ENCODE results near the gene EDNRB.

EDNRB gene

DNA sequence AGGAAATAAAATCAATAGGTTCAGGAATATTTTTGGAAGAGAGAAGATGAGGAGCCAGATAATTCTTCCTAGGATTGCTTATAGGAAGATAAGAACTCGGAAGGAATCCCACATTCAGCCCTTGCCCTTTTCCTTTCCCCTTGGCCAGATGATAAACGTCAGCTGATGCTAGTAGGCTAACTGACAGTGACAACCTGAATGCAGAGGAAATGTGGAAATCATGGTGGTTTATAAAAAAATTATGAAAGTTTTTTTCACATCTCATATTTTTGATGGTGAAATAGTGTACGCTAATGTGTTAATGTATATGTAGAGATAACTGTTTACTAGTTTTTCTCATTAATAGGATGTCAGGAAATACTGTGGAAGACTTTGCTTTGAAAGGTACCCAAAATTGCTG lies 56.9 kb downstream of the EDNRB start:
- TF ChIP-seq, protein P1, sequence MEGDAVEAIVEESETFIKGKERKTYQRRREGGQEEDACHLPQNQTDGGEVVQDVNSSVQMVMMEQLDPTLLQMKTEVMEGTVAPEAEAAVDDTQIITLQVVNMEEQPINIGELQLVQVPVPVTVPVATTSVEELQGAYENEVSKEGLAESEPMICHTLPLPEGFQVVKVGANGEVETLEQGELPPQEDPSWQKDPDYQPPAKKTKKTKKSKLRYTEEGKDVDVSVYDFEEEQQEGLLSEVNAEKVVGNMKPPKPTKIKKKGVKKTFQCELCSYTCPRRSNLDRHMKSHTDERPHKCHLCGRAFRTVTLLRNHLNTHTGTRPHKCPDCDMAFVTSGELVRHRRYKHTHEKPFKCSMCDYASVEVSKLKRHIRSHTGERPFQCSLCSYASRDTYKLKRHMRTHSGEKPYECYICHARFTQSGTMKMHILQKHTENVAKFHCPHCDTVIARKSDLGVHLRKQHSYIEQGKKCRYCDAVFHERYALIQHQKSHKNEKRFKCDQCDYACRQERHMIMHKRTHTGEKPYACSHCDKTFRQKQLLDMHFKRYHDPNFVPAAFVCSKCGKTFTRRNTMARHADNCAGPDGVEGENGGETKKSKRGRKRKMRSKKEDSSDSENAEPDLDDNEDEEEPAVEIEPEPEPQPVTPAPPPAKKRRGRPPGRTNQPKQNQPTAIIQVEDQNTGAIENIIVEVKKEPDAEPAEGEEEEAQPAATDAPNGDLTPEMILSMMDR (IDR thresholded peaks at IDR 0.05), result no peak

DNA sequence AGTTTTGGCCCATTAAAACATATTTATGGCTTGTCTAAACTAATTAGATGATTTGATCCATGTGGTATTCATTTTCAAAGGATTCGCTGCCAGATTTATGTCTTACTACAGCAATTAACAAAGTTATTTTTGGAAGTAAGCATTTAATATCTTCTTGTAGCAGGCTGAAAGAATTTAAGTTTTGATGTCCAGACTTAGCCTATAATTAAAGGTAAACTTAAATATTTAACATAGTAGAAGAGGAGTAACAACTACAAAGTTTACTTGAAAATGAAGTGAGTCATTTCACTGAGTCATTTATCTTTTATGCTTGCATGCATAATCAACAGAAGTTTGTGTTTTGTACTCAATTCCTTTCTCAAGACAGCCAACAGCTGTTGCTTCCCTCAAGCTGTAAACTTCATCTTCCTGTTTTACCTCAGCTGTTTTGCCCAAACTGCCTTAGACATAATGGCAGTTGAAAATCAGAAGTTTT lies 58.1 kb downstream of the EDNRB start:
- TF ChIP-seq, protein P1 (IDR thresholded peaks at IDR 0.05), result no peak

DNA sequence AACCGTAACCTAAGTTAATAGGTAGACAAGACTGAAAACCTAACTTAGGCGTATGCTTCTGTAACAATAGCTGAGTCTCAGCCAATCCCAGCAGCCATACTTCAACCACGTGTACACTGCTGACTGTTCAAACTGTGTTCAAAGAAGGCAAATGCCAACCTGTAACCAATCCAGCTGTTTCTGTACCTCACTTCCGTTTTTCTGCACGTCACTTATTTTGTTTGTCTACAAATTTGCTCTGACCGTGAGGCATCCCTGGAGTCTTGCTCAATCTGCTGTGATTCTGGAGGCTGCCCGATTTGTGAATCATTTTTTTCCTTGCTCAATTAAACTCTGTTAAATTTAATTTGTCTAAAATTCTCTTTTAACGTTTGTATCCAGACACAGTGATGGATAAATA lies 59.2 kb downstream of the EDNRB start:
- TF ChIP-seq, protein P1 (IDR thresholded peaks at IDR 0.05), result no peak

DNA sequence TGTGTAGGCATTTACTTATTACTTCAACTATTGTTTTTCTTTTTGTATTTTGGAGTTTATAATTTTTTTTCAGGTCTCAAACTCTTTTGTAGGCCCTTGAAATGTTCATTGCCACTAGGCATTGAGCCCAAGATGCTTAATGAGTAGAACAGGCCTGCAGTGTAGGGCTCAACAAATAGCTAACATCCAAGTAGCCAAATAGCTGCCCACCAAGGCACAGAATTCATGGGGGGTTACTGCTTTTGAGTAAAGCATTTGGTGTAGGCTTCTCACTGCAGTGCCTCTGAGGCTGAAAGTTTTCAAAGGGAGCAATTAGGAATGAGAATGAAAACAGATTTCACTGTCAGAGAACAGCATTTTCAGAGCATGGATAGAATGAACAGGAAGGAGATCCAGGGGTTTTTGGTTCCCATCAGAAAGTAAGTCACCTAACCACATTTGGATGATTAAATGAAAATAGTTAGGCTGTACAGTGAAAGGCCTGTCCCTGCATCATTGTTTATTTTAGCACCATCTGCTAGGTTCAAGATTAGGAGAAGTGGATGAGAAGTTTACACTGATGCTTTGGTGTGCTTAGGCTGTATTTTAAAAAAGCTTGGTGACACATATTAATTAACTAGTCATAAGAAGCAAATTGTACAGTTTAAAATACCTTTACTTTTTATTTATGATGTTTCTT lies 61.0 kb downstream of the EDNRB start:
- TF ChIP-seq, protein P1 (IDR thresholded peaks at IDR 0.05), result no peak

DNA sequence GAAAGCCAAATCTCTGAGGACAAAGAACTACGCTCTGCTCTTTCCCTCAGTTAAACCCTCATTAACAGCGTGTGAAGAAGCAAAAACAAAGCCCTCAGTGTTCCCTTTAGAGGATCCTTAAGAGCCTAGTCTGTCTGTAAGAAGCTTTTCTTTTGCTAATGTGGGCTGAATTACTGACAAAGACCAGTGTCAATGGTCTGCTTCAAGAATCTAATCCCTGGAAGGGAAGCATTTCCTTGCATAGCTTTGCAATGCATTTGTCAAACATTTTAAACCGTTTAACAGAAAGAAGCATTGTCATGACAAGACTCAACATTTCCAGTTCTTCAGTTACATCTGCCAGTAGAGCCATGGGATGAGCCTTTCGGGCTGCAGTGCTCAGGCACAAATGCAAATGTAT lies 64.9 kb downstream of the EDNRB start:
- TF ChIP-seq, protein P1 (IDR thresholded peaks at IDR 0.05), result no peak

DNA sequence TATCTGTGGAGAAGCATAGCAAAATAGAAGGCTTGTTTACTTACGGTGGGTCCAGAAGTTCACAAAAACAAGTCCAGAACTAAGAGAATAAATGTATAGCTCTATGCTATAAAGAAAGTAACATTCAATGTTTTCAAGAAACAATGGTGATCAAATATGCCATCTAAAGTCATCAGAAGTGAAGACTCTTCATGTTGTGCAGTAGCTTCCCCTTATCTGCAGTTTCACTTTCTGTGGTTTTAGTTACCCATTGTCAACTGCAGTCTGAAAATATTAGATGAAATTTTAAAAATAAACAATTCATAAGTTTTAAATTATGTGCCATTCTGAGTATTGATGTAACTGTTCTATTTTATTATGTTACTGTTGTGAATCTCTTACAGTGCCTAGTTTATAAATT lies 72.5 kb downstream of the EDNRB start:
- TF ChIP-seq, protein P1 (IDR thresholded peaks at IDR 0.05), result no peak
